HG02798 (cell line): ENCODE results near the gene TUBB2B.
"Not testable (repeated sequence)": the region's sequence is repeated elsewhere in the genome, so short reads cannot be mapped to it uniquely, and the experiment has no call there.

Source experiments
- ATAC-seq: cut with Tn5 transposase; IDR thresholded peaks from one replicate; pipeline ENCODE4 v1.9.1; 2021; ENCODE audit warnings: mild to moderate bottlenecking; ENCODE audit not compliant: unreplicated experiment, poor library complexity

The TUBB2B gene

DNA sequence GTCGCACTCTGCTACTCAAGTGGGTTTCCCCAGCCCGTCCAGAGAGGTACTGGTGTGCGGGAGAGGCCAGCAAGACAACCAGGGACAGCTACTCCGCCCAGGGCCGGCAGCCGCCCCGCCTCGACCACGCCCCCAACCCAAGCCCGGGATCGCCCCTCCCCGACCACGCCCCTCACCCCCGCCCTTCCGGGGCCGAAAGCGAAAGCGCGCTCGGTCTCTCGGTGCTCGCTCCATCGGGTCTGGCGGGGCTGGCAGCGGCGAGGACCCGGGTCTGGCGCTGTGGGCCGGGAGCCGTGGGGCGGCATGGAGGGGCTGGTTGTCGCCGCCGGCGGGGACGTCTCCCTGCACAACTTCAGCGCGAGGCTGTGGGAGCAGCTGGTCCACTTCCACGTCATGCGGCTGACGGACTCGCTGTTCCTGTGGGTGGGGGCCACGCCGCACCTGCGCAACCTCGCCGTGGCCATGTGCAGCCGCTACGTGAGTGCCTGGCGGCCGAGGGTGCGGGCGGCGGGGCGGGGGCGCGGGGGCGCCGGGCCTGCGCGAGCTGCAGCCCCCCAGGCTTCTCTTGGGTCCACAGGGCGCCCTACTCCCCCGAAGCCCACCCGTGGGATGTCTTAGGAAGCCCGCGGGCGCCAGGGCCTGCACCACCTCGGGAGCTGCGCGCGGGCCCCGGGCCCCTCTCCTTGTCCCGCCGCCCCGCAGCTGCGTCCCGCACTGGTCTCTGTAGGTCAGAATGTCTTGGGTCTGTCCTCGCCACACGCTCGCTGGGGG is 31.5 kb upstream of the TUBB2B start, which contains the start of gene PSMG4:
PSMG4 (plus strand) TSS at position 228 of the 771 bp plus-strand sequence; CDS start at position 304, 76 bp downstream.
- peak; percentile 83 for ATAC-seq

DNA sequence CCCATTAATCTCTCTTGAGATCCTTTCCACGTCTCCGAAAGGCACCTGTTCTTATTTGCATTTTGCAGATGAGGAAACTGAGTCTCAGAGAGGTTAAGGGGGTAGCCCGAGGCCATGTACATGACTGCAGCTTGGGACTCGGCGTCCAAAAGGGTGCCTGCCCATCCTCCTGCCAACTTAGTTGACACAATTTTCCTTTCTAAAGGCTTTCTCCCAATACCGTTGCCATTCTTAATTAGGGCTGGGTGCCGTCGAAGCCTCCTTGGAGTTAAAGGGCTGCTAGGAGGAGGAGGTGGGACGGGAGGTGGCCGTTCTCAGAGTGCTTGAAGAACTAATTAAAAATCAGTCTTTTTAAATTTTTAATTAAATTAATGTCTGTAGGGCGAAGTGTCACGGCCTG is 30.7 kb upstream of the TUBB2B start:
- ATAC-seq, result no peak

DNA sequence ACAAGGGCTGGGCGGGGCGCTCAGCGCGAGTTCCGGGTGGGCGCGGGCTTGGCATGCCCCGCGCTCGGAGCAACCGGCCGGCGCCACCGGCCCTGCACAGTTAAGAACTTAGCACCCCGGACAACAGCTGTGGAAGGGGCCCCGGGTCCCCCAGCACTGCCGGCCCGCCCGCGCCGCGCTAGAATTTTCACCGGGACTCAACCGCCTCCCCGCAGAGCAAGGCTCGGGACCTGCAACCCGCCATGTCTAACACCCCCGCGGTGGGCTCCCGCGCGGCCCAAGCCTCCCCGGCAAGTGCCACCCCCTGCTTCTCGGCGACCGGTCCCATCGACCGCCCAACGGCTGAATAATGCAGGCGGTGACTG is 26.1 kb upstream of the TUBB2B start:
- ATAC-seq, result no peak

DNA sequence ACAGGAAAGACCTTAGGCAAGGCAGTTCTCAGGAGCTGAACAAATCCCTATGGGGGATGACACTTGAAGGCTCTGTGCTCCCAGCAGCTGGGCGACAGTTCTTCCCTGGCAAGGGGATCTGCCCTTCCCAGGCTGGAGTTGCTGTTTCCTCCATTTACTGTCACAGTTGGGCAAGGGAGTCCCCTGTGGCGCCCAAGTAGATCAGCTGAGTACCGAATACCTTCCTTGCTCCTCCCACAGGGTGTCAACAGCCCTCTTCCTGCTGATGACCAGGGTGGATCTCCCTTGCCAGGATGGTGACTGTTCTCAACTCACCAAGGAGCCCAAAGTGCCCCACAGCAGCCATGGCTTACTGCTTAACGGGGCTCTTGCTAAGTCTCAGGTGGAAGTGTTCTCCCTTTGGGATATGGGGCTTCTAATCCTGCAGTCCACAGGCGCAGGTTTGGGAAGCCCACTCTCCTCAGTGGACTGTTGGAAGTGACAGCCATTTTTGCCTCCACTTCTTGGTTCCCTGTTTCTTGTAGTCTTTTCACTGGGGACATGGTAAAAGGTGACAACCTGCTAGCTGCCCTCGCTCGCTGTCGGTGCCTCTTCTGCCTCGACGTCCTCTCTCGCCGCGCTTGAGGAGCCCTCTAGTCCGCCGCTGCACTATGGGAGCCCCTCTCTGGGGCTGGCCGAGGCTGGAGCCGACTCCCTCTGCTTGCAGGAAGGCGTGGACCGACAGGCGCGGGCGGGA is 25.6 kb upstream of the TUBB2B start:
- ATAC-seq, result no peak

DNA sequence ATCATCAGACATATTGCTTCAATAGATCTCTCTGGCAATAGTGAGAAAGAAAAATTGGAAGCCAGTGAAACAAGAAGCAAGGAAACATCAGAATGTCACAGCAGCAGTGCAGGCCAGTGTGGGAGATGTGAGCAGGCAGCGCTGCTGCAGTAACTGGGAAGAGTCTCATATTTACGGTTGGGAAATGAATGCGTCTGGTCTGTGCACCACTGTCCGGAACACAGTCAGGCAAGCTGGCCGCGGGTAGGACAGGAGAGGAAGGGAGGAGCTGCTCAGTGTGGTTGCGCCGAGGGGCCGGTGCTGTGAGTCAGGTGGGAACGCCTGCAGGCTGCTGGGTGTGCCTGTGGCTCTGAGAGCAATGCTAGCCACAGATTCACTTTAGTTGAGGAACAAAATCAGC is 24.9 kb upstream of the TUBB2B start:
- no peak for ATAC-seq

DNA sequence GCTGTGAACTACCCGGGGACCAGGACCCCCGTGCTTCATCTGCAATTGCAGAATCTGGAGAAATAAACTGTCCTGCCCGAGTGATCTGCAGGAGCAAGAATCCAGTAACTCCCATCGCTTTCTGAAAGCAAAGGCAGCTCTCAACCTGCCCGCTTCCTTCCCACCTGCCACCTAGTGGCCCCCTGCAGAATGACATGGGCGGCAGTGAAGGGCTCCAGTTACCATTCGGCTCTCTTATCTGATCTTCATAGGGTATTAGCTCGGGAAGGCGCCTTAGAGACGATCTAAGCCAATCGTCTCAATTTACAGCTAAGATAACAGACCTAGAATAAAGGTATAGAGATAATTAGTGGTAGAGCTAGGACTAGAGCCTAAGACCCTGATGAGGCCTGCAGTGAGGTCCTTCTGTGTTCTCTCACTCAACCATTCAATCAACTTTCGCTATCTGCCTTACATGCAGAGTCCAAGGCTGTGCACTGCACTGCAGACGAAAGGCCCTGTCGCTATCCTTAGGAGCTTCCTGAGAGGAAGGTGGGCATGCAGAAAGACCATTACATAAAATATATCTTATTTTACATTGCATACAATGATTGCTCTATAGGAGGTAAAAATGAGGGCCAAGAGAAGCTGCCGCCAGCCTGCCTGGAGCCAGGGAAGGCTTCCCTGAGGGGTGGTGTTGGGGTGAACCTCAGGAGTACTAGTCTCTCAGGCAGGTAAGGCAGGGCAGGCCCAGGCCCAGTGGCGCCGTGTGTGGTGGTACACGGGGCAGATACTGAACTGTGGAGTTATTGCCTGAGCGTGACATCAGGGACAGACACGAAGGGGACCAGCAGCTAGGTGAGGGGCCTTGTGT is 24.2 kb upstream of the TUBB2B start:
- peak; percentile 73 for ATAC-seq

DNA sequence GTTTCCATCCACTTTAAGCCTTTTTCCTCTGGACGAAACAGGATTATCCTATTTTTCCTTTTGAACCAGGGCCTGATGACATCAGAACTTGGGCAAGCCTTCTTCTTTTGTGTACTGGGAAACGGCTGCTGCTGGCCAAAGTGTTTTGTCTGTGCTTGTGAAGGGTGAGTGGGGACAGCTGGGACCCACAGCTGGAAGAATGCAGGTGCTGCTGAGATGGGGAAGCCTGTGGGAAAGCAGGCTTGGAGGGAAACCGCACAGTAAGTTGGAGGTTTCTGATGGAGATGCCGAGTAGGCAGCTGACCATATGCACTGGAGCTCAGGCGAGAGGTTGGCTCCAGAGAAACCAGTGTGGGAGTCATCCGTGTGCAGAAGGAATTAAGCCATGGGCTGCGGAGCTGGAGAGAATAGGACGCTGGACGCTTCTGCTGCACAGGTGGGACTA is 22.8 kb upstream of the TUBB2B start:
- ATAC-seq, result no peak

DNA sequence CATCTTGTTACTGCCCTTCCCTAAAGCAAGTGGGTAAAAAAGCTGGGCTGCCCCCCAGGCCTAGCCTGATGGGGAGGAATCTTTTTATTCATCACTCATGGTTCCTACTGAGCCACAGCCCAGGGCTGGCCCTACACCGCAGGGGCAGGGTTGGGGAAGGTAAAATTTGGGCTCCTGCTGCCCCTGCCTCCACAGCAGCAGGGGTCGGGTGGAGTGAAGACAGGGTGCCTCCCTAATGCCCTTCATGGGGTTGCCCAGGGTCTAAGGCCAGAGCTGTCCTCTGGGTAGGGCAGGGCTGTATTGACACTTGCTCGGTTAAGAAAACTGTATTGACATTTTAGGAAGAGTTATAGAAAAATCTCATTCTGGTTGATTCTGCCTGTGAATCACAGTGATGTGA is 22.4 kb upstream of the TUBB2B start:
- ATAC-seq, result no peak

DNA sequence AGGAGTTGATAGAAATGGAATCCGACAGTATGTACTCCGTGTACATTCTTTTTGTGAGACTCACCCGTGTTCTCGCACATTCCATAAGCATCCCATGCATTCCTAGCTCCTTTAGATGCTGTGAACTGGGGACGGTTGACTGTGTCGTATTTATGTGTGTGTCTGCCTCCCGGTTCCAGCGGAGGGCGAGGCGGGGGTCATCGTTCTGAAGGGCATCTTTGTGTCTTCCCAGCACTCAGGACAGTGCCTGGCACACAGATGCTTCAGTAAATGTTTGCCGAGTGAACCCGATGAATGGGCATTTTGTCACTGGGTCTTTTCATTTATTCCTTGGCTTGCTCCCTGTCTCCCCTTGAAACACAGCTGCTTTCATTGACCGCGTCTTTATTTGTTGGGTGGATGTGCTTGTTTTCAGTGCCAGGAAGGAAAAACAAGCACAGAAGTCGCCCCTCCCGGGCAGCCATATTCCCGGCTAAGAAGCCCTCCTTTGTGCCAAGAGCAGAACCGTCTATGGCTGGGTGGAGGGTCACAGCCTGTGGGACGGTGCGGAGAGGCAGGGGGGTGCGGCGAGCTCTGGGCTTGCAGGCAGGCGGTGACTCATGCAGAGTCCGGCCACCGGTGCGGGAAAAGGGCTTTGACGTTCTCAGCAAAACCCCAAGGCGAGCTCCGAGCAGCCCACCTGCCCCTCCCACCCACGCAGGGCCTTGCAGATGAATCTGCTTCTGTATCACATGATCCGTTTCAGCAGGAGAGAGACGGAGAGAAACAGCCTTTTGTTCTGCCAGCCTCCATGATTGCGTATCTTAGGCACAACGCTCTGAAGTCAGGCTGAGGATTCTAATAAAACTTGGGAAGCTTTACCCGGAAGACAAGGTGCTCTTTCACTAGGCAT is 20.0 kb upstream of the TUBB2B start:
- no peak for ATAC-seq

DNA sequence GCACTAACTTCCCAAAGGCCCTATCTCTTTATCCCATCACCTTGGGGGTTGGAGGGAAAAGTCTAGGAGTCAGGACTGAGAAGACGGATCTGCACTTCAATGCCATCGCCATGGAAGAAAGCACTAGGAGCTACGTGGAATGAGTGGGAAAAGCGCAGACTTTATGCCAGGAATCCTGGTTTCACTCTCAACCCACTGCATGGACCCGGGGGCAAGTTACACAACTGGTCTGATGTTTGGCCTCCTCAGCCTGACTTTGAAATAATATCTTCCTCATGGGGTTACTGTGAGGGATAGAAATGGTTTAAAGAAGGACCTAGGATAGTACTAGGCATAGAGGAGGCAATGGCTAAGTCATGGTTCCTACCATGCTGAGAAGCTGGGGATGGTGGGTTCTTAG is 17.8 kb upstream of the TUBB2B start:
- no peak for ATAC-seq

DNA sequence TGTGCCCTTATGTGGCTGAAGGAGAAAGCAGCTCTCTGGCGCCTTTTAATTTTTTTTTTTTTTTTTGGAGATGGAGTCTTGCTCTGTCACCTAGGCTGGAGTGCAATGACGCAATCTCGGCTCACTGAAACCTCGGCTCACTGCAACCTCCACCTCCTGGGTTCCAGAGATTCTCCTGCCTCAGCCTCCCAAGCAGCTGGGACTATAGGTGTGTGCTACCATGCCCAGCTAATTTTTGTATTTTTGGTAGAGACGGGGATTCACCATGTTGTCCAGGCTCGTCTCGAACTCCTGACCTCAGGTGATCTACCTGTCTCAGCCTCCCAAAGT is 17.3 kb upstream of the TUBB2B start:
- not testable (repeated sequence) for ATAC-seq

DNA sequence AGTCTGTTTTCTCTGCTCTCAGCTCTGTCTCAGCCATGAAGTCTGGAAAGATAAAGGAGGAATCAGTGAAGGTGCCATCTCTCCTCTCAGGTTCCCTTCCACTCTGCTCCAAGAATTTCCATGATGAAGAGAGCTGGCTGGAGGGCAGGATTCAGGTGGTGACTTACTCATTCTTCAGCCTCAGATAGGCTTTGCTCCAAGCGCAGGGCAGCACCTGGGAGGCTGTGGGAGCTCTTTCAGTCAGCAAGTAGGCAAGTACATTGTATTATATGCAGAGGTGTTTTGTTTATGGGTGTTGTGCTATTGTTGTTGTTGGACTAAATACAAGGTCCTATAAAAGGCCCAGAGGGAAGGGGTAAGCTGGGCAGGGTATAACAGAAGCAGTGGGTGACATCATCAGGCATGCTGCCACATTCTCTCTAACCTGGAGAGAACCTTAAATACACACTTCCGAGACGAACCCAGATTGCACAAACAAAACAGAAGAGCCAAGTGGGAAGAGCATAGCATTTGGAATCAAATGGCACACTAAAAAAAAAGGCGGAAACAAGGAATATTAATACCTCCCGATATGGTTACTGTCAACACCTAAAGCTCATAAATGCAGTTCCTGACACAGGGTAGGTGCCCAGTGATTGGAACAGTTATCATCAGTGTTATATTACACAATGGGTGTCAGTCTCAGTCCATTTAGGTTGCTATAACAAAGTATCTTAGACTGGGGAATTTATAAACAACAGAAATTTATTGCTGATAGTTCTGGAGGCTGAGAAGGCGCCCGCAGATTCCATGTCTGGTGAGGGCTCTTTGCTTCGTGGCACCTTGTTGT is 16.8 kb upstream of the TUBB2B start:
- no peak for ATAC-seq

DNA sequence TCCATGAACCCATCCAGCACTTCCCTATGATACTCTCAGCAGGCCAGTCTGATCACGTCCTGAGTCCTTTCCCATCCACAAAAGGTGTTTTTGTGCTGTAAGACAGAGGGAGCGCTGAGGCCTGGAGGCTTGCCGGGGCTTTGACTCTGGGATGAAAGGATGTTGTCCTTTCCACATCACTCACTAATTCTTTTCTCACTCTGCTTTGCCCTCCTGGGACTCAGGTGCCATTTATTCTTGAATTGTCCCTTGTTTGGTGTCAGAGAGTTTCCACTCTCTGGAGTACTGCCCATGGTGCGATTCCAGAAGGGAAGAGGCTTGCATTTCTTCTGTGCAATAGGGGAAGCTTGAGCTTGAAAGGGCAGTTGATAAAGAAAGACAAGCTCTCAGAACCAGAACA is 15.3 kb upstream of the TUBB2B start:
- ATAC-seq, result no peak

DNA sequence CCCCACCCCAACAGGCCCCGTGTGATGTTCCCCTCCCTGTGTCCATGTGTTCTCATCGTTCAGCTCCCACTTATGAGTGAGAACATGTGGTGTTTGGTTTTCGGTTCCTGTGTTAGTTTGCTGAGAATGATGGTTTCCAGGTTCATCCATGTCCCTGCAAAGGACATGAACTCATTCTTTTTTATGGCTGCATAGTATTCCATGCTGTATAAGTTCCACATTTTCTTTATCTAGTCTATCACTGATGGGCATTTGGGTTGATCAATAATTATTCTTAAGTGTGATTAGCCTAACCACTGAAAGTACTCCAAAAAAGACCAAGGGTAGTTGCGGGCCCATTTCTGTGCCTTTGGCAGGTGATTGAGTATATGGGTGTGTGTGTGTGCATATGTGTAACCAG is 14.3 kb upstream of the TUBB2B start:
- ATAC-seq, result not testable (repeated sequence)

DNA sequence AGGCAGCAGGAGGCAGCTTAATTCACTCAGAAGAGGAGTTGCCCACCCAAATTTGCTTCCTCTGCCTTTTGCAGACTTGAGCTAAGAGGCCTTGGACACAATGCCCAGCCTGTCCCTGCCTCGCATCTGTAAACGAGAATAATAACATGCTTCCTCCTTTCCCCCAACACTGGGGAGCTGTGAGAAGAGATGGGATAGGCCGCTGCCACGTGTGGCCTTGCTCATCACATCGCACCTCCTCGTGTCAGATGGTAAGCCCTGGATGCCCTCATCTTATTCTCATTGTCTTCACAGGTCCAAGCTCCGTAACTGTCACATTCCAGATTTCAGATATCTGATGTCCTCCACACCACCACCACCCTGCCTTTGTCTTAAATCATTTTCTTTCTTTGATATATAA is 13.1 kb upstream of the TUBB2B start:
- ATAC-seq, result no peak

DNA sequence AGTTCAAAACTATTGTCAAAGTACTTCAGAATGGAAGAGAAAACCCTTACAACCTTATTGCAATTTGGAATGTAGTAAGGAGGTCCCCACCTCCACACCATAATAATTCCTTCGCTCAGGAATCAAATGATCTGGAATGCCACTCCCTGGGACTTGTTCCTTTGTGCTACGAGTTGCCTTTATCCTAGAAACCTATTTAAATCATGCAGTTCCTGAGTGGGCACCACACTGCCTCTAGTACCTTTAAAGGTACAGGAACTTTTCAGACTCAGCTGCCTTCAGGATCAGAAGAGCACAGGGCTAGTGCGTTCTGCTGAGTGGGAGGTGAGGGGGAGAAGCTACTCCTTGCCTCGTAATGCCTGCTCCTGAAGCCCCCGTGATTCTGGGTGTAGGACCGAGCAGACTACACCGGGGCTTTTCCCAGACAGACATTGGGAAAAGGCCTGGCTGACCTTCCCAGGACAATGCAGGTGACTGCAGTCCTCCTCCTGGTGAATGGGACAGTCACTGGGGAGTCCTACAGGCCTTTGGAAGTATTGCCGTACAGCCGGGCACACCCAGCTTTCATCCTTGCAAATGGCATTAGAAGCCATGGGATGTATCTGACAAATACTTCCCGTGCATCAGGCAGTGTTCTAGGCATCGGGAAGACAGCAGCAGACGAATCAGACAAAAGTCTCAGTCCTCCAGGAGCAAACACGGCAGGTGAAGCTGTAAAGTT is 11.8 kb upstream of the TUBB2B start:
- no peak for ATAC-seq

DNA sequence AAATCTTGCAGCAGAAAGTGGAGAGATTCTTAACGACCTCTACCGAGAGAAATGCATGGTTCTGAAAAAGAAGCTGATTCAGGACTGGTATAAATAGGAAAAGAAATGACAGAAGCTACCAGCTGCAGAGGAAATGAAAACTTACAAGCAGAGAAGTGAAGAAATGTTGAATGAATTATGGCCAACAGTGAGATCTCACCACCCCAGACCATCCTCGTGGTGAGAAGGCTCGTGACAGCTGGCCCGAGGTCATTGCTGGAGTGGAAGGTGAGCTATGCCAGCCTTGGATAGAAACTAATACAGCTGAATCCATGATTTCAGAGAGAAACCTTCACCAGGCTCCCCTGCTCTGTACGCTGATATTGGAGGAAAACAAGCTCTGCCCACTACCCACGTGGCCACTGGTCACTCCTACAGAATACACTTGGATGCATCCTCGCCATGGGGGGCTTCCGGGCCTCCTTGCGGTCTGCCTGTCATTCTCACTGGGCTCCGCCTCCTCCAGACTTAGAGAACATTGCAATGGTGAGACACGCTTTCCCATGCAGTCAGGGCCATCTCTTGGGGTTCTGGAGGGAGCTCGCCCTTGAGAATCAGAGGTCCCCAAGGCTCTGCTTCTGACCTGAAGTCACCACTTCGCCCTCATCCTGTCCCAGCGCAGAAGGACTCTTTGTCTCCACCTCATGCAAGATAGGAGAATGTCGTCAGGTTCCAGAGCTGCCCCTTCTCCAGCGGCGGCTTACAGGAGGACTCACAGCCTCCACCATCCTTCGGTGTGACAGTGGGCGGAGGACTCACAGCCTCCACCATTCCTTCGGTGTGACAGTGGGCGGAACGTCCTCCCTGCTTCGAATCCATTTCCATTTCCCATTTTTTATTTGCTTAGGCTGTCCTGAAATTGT is 10.6 kb upstream of the TUBB2B start:
- no peak for ATAC-seq

DNA sequence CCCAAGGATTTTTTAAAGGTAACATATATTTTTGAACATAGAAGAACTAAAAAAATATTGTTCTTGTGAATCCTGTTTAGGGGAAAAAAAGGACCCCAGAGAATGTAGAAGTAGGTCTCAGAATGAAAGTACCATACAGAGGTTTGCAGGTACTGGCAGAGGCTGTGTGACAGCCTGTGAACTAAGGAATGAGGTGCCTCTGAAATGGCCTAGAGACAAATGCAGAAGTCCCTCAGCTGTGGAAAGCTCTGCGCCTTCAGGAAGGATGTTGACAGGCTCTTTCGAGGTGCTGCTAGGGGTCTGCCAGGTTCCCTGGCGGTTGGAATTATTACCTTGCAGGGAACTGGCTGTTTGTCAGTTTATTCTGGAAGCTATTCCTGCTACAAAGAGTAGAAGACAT is 8.6 kb upstream of the TUBB2B start:
- ATAC-seq, result no peak
